ENCODE results near the gene HEXIM2. TPM values are rescaled to one million over a fixed set of nuclear protein-coding genes. Genes with fewer than 3 reads are reported as not detected.
A peak's percentile ranks its signal among the peaks of the same experiment; 100 is the strongest.

HEXIM2 gene
- total and polyA plus RNA-seq, 7 donors = 1.8 to 14.7 (median 7.8) TPM

DNA sequence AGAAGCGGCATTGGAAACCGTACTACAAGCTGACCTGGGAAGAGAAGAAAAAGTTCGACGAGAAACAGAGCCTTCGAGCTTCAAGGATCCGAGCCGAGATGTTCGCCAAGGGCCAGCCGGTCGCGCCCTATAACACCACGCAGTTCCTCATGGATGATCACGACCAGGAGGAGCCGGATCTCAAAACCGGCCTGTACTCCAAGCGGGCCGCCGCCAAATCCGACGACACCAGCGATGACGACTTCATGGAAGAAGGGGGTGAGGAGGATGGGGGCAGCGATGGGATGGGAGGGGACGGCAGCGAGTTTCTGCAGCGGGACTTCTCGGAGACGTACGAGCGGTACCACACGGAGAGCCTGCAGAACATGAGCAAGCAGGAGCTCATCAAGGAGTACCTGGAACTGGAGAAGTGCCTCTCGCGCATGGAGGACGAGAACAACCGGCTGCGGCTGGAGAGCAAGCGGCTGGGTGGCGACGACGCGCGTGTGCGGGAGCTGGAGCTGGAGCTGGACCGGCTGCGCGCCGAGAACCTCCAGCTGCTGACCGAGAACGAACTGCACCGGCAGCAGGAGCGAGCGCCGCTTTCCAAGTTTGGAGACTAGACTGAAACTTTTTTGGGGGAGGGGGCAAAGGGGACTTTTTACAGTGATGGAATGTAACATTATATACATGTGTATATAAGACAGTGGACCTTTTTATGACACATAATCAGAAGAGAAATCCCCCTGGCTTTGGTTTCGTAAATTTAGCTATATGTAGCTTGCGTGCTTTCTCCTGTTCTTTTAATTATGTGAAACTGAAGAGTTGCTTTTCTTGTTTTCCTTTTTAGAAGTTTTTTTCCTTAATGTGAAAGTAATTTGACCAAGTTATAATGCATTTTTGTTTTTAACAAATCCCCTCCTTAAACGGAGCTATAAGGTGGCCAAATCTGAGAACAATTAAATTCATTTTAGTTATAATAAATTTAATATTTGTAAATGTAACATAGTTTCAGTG is 11.7 kb upstream of the HEXIM2 start:
- TF ChIP-seq POLR2A (IDR thresholded peaks at IDR 0.05) (peak; percentile 41), POLR2AphosphoS5 (IDR thresholded peaks at IDR 0.05) (peak; percentile 43 to 76 (median 64)), EP300 (IDR thresholded peaks at IDR 0.05) (no peak)
- TF ChIP-seq, protein P1, sequence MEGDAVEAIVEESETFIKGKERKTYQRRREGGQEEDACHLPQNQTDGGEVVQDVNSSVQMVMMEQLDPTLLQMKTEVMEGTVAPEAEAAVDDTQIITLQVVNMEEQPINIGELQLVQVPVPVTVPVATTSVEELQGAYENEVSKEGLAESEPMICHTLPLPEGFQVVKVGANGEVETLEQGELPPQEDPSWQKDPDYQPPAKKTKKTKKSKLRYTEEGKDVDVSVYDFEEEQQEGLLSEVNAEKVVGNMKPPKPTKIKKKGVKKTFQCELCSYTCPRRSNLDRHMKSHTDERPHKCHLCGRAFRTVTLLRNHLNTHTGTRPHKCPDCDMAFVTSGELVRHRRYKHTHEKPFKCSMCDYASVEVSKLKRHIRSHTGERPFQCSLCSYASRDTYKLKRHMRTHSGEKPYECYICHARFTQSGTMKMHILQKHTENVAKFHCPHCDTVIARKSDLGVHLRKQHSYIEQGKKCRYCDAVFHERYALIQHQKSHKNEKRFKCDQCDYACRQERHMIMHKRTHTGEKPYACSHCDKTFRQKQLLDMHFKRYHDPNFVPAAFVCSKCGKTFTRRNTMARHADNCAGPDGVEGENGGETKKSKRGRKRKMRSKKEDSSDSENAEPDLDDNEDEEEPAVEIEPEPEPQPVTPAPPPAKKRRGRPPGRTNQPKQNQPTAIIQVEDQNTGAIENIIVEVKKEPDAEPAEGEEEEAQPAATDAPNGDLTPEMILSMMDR (IDR thresholded peaks at IDR 0.05) = no peak
- intact Hi-C loops (cut with DNase I) = loop anchor here (1.0 to 10.0 kb wide), 4 partner anchors 17 to 955 kb away; partner anchors contain the start of genes ATXN7L3, MAP3K14 and PLCD3
- Histone ChIP-seq H3K36me3 (no peaks in the 10 kb centered on the region), H3K27me3 (no peaks in the 10 kb centered on the region), H3K27ac (peak overlapping the region; percentile 97 to 99 (median 98)), H3K9me3 (no peaks in the 10 kb centered on the region), H3K4me1 (peaks cover 6 to 57% (median 42%) of the 10 kb centered on the region in 4 donors), H3K4me3 (peak overlapping the region; percentile 81 to 92 (median 89))
- peak; percentile 90 for DNase-seq
- 1 to 2% methylated on average over 56 of the region's 56 CpGs for WGBS, 2 donors

- H3K36me3 ChIP-seq = no peaks in the 10 kb centered on the region
- H3K9me3 ChIP-seq = no peaks in the 10 kb centered on the region
- TF ChIP-seq EP300 (IDR thresholded peaks at IDR 0.05) = no peak
- TF ChIP-seq POLR2A (IDR thresholded peaks at IDR 0.05) = no peak
- TF ChIP-seq POLR2AphosphoS5 (IDR thresholded peaks at IDR 0.05) = no peak
- TF ChIP-seq, protein P1 (IDR thresholded peaks at IDR 0.05) = no peak
- H3K27me3 ChIP-seq = no peaks in the 10 kb centered on the region
- DNase-seq = no peak
- H3K4me1 ChIP-seq = peaks cover 6 to 59% (median 48%) of the 10 kb centered on the region in 4 donors
- peak overlapping the region; percentile 81 to 92 (median 89) for H3K4me3 ChIP-seq
- intact Hi-C loops (cut with DNase I) = no loop called here
- peak overlapping the region; percentile 97 to 99 (median 98) for H3K27ac ChIP-seq
- WGBS, 2 donors = 45 to 49% methylated on average over 8 of the region's 8 CpGs
Observed at GRCh38 chr17:45150911-45151809, 10.5 kb upstream of the HEXIM2 start.

DNA sequence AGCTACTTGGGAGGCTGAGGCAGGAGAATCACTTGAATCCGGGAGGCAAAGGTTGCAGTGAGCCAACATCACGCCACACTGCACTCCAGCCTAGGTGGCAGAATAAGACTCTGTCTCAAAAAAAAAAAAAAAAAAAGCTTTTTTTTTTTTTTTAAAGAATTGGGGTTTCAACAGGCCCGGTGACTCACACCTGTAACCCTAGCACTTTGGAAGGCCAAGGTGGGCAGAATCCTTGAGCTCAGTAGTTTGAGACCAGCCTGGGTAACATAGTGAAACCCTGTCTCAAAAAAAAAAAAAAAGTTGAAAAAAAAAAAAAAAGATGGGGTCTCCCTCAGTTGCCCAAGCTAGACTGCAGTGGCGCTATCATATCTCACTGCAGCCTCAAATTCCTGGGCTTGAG is 6.6 kb upstream of the HEXIM2 start:
- Histone ChIP-seq H3K9me3 (no peaks in the 10 kb centered on the region), H3K27ac (peak overlapping the region; percentile 30 to 99 (median 43)), H3K27me3 (no peaks in the 10 kb centered on the region), H3K36me3 (no peaks in the 10 kb centered on the region), H3K4me1 (peaks cover 0 to 83% (median 73%) of the 10 kb centered on the region in 4 donors), H3K4me3 (no peak overlapping the region)
- intact Hi-C loops (cut with DNase I) = no loop called here
- no peak for TF ChIP-seq POLR2AphosphoS5 (IDR thresholded peaks at IDR 0.05)
- TF ChIP-seq EP300 (IDR thresholded peaks at IDR 0.05) = no peak
- no peak for TF ChIP-seq POLR2A (IDR thresholded peaks at IDR 0.05)
- TF ChIP-seq, protein P1 (IDR thresholded peaks at IDR 0.05) = no peak
- 91 to 94% methylated on average over 4 of the region's 4 CpGs for WGBS, 2 donors
- DNase-seq = no peak

DNA sequence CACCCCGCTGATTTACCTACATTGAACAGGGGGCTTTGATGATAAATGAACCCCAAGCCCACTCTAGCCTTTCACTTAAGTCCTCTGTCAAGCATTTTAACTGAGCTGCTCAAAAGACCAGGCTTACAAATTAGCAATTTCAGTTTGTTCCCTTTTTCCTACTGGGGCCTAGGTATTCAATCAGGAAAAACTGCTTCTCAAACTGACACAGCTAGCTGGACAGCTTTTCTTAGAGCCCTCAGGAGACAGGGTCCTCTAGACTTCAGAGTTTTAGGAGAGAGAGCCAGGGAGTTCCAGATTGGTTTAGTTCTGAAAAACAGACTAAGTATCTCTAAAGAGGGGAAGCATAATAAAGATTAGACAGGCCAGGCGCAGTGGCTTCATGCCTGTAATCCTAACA is 6.2 kb upstream of the HEXIM2 start:
- intact Hi-C loops (cut with DNase I) = no loop called here
- H3K9me3 ChIP-seq = no peaks in the 10 kb centered on the region
- DNase-seq = no peak
- H3K4me3 ChIP-seq = no peak overlapping the region
- H3K27ac ChIP-seq = peak overlapping the region; percentile 30 to 99 (median 43)
- H3K4me1 ChIP-seq = peaks cover 0 to 86% (median 75%) of the 10 kb centered on the region in 4 donors
- no peaks in the 10 kb centered on the region for H3K36me3 ChIP-seq
- 97 to 99% methylated on average over 2 of the region's 2 CpGs for WGBS, 2 donors
- no peaks in the 10 kb centered on the region for H3K27me3 ChIP-seq
- TF ChIP-seq, protein P1 (IDR thresholded peaks at IDR 0.05) = no peak
- TF ChIP-seq POLR2AphosphoS5 (IDR thresholded peaks at IDR 0.05) (no peak), POLR2A (IDR thresholded peaks at IDR 0.05) (no peak), EP300 (IDR thresholded peaks at IDR 0.05) (no peak)
